Measurements from ENCODE around the gene LRRN4.

The LRRN4 gene

DNA sequence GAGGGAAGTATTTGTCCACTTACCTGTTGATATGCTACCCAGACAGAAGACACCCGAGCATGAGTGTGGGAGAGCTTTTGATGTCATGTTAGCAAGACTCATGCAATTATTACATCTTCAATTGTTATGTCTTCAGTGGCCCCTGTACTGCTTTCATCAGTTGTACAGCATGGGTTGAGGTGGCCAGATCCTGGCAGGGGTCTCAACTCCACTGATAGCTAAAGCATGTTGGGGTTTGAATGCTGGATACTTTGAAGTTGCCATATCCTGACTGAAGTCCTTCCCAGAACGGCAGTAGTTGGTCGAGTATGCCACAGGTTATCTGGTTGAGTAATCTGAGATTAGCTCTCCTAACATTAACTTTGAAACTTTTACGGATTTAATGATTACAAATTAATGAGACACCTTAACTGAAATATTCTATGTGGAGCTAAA lies 46.7 kb downstream of the LRRN4 start:
- Histone ChIP-seq H3K36me3 (ENCODE audit: insufficient read depth, low read length) (peaks cover 14% of the 10 kb centered on the region; the same call in 1 of the 2 replicates), H3K4me1 (ENCODE audit: insufficient read depth, low read length, poor library complexity, severe bottlenecking) (peaks cover 44% of the 10 kb centered on the region), H4K20me1 (ENCODE audit: insufficient read depth, low read length, poor library complexity, severe bottlenecking) (peaks cover 39% of the 10 kb centered on the region), H3K4me2 (ENCODE audit: low read depth, low read length, poor library complexity, severe bottlenecking) (peak overlapping the region; percentile 93), H3K9me2 (replicated peaks; ENCODE audit: low read depth, low read length) (no peaks in the 10 kb centered on the region), H3K9ac (ENCODE audit: low read depth, low read length, poor library complexity, severe bottlenecking) (peak overlapping the region; percentile 77), H3K27me3 (ENCODE audit: insufficient read depth, low read length, poor library complexity, severe bottlenecking) (no peaks in the 10 kb centered on the region), H3K4me3 (ENCODE audit: low read length, poor library complexity, severe bottlenecking) (peak overlapping the region; percentile 90), H3F3A (ENCODE audit: low read depth) (0 out of 2 replicates have a peak, but pooled peaks cover 7% of the 10 kb centered on the region), H2AFZ (ENCODE audit: low read length) (no peak overlapping the region), H3K79me2 (ENCODE audit: insufficient read depth, low read length) (peaks cover 65% of the 10 kb centered on the region), H3K9me3 (ENCODE audit: insufficient read depth, low read depth, low read length) (no peaks in the 10 kb centered on the region)
- TF ChIP-seq EZH2phosphoT487 (IDR thresholded peaks at IDR 0.05; ENCODE audit: borderline replicate concordance) = no peak
- TF ChIP-seq, protein P1, sequence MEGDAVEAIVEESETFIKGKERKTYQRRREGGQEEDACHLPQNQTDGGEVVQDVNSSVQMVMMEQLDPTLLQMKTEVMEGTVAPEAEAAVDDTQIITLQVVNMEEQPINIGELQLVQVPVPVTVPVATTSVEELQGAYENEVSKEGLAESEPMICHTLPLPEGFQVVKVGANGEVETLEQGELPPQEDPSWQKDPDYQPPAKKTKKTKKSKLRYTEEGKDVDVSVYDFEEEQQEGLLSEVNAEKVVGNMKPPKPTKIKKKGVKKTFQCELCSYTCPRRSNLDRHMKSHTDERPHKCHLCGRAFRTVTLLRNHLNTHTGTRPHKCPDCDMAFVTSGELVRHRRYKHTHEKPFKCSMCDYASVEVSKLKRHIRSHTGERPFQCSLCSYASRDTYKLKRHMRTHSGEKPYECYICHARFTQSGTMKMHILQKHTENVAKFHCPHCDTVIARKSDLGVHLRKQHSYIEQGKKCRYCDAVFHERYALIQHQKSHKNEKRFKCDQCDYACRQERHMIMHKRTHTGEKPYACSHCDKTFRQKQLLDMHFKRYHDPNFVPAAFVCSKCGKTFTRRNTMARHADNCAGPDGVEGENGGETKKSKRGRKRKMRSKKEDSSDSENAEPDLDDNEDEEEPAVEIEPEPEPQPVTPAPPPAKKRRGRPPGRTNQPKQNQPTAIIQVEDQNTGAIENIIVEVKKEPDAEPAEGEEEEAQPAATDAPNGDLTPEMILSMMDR (conservative IDR thresholded peaks at IDR 0.05; ENCODE audit: low read length) = no peak

DNA sequence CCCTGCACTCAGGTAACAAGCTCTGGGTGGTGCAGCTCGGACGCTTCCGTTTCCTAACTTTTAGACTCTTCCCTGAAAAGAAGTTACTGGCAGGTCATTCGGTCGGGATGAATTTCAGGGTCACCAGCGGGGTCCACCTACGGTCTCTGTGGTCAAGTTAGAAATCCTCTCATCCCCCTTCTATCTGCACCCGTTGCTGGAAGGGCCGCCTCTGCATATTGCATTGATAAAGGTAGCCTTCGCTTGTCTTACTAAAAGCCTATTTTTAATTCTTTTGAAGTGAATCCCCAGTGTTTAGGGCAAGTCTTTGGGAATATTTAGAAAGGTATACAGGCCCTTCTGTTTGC lies 47.3 kb downstream of the LRRN4 start:
- Histone ChIP-seq H3K9me2 (replicated peaks; ENCODE audit: low read depth, low read length) (no peaks in the 10 kb centered on the region), H3K9ac (ENCODE audit: low read depth, low read length, poor library complexity, severe bottlenecking) (peak overlapping the region; percentile 77), H3K9me3 (ENCODE audit: insufficient read depth, low read depth, low read length) (no peaks in the 10 kb centered on the region), H3K4me3 (ENCODE audit: low read length, poor library complexity, severe bottlenecking) (peak overlapping the region; percentile 90), H3K79me2 (ENCODE audit: insufficient read depth, low read length) (peaks cover 60% of the 10 kb centered on the region), H3K4me1 (ENCODE audit: insufficient read depth, low read length, poor library complexity, severe bottlenecking) (peaks cover 44% of the 10 kb centered on the region), H3F3A (ENCODE audit: low read depth) (0 out of 2 replicates have a peak, but pooled peaks cover 7% of the 10 kb centered on the region), H3K27me3 (ENCODE audit: insufficient read depth, low read length, poor library complexity, severe bottlenecking) (no peaks in the 10 kb centered on the region), H4K20me1 (ENCODE audit: insufficient read depth, low read length, poor library complexity, severe bottlenecking) (peaks cover 36% of the 10 kb centered on the region), H3K4me2 (ENCODE audit: low read depth, low read length, poor library complexity, severe bottlenecking) (peak overlapping the region; percentile 93), H3K36me3 (ENCODE audit: insufficient read depth, low read length) (peaks cover 8% of the 10 kb centered on the region; the same call in 1 of the 2 replicates), H2AFZ (ENCODE audit: low read length) (peak overlapping the region; percentile 61; the same call in 1 of the 2 replicates)
- TF ChIP-seq EZH2phosphoT487 (IDR thresholded peaks at IDR 0.05; ENCODE audit: borderline replicate concordance) = no peak
- TF ChIP-seq, protein P1 (conservative IDR thresholded peaks at IDR 0.05; ENCODE audit: low read length) = no peak

DNA sequence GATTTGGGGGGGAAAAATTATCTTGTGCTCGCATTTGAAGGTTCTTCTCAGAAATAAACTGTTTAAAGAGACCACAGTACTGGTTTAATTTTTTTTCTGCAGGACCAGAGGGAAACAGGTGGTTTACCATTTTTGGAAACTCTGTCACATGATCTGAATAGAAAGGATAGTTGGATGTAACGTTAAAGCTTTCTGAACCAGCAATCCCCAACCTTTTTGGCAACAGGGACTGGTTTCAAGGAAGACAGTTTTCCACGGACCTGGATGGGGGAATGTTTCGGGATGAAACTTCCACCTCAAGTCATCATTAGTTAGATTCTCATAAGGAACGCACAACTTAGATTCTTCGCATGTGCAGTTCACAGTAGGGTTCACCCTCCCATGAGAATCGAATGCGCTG lies 53.0 kb downstream of the LRRN4 start:
- Histone ChIP-seq H3F3A (ENCODE audit: low read depth) (peaks cover 12% of the 10 kb centered on the region; the same call in 1 of the 2 replicates), H3K9me2 (replicated peaks; ENCODE audit: low read depth, low read length) (no peaks in the 10 kb centered on the region), H3K4me2 (ENCODE audit: low read depth, low read length, poor library complexity, severe bottlenecking) (no peak overlapping the region), H4K20me1 (ENCODE audit: insufficient read depth, low read length, poor library complexity, severe bottlenecking) (no peaks in the 10 kb centered on the region), H3K9me3 (ENCODE audit: insufficient read depth, low read depth, low read length) (no peaks in the 10 kb centered on the region), H3K9ac (ENCODE audit: low read depth, low read length, poor library complexity, severe bottlenecking) (no peak overlapping the region), H3K79me2 (ENCODE audit: insufficient read depth, low read length) (peaks cover 8% of the 10 kb centered on the region; the same call in 1 of the 2 replicates), H3K36me3 (ENCODE audit: insufficient read depth, low read length) (peaks cover 5% of the 10 kb centered on the region; the same call in 1 of the 2 replicates), H2AFZ (ENCODE audit: low read length) (no peak overlapping the region), H3K4me1 (ENCODE audit: insufficient read depth, low read length, poor library complexity, severe bottlenecking) (peaks cover 34% of the 10 kb centered on the region), H3K4me3 (ENCODE audit: low read length, poor library complexity, severe bottlenecking) (no peak overlapping the region), H3K27me3 (ENCODE audit: insufficient read depth, low read length, poor library complexity, severe bottlenecking) (no peaks in the 10 kb centered on the region)
- TF ChIP-seq, protein P1 (conservative IDR thresholded peaks at IDR 0.05; ENCODE audit: low read length) = no peak
- TF ChIP-seq EZH2phosphoT487 (IDR thresholded peaks at IDR 0.05; ENCODE audit: borderline replicate concordance) = no peak
